DND-41 (cell line): ENCODE results near the gene PTGIR.

Experiments used
- EZH2 ChIP-seq: IDR thresholded peaks from 3 replicates; pipeline ENCODE4 v1.6.1; 2012; ENCODE audit warnings: borderline replicate concordance, low read depth, mild to moderate bottlenecking, moderate library complexity, low read length, inconsistent platforms; ENCODE audit not compliant: severe bottlenecking
- TF ChIP-seq, protein P1 (sequence below): IDR thresholded peaks from 2 replicates; pipeline ENCODE4 v1.5.1; 2012; ENCODE audit warnings: borderline replicate concordance, low read length, moderate library complexity, mild to moderate bottlenecking; ENCODE audit not compliant: poor library complexity, severe bottlenecking; ENCODE audit errors: extremely low read depth

DNA sequence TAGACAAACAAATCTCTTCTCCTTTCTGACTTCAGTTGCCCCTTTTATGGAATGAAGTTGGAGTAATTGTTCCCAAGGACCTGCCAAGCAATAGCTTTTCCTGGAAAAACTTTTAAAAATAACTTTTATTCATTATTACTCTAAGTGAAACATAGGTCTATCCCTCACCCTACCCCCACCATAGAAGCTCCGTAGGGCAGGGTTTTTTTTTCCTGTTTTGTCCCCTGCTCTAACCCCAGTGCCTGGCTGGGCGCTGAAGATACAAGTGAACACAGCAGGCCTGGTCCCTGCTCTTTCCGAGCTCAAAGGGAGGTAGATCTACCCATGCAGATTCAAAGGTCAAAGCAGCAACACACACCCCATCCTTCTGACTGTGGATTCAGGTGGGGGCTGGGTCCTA, 19.8 kb upstream of the PTGIR start:
- TF ChIP-seq, protein P1, sequence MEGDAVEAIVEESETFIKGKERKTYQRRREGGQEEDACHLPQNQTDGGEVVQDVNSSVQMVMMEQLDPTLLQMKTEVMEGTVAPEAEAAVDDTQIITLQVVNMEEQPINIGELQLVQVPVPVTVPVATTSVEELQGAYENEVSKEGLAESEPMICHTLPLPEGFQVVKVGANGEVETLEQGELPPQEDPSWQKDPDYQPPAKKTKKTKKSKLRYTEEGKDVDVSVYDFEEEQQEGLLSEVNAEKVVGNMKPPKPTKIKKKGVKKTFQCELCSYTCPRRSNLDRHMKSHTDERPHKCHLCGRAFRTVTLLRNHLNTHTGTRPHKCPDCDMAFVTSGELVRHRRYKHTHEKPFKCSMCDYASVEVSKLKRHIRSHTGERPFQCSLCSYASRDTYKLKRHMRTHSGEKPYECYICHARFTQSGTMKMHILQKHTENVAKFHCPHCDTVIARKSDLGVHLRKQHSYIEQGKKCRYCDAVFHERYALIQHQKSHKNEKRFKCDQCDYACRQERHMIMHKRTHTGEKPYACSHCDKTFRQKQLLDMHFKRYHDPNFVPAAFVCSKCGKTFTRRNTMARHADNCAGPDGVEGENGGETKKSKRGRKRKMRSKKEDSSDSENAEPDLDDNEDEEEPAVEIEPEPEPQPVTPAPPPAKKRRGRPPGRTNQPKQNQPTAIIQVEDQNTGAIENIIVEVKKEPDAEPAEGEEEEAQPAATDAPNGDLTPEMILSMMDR: no peak
- no peak for TF ChIP-seq EZH2
